A673 (cell line): ENCODE data around the gene COPS9. TPM values are rescaled to one million over a fixed set of nuclear protein-coding genes. Genes with fewer than 3 reads are reported as not detected.

Experiments
- BruUV-seq: library from RNA; stranded (reverse); fragments of 400-500 nt; replicated peaks from 2 replicates; lab custom pipeline; 2021; lab: Mats Ljungman, UMichigan
- CTCF ChIA-PET: fragments of 300-600 bp; sonication (Branson Sonifier 250); formaldehyde crosslinking; loops from one replicate; lab custom pipeline; 2022; ENCODE audit warnings: antibody characterized with exemption; lab: Charles Lee
- POLR2A ChIA-PET: fragments of 300-600 bp; sonication (Branson Sonifier 250); formaldehyde crosslinking; loops from one replicate; lab custom pipeline; 2022; ENCODE audit warnings: antibody characterized with exemption; ENCODE audit not compliant: low non-redundant PET; lab: Charles Lee
- DNase-seq: peaks from one replicate; pipeline ENCODE4 v3.0.0-alpha.2; 2015; ENCODE audit warnings: low spot score
- H3K27ac ChIP-seq: fragments of 200-600 bp; sonication (generic); 2 replicates; pipeline ENCODE4 v1.5.1; 2016; ENCODE audit warnings: mixed run types, low read depth, mild to moderate bottlenecking, mixed read lengths, antibody characterized with exemption, low read length; ENCODE audit not compliant: poor library complexity, severe bottlenecking
- H3K27me3 ChIP-seq: fragments of 200-600 bp; sonication (generic); replicated peaks from 2 replicates; pipeline ENCODE4 v1.6.1; 2017; ENCODE audit warnings: mixed run types, low read depth, mild to moderate bottlenecking, mixed read lengths, antibody characterized with exemption, low read length; ENCODE audit not compliant: insufficient read depth, poor library complexity
- H3K36me3 ChIP-seq: fragments of 200-600 bp; sonication (generic); 2 replicates; pipeline ENCODE4 v1.6.1; 2016; ENCODE audit warnings: mixed run types, mild to moderate bottlenecking, mixed read lengths, antibody characterized with exemption, low read length; ENCODE audit not compliant: insufficient read depth, poor library complexity, severe bottlenecking
- H3K4me1 ChIP-seq: fragments of 200-600 bp; sonication (generic); 2 replicates; pipeline ENCODE4 v1.6.1; 2017; ENCODE audit warnings: mixed run types, mild to moderate bottlenecking, mixed read lengths, antibody characterized with exemption, low read length; ENCODE audit not compliant: insufficient read depth, poor library complexity, severe bottlenecking
- H3K4me3 ChIP-seq: fragments of 200-600 bp; sonication (generic); 2 replicates; pipeline ENCODE4 v1.5.1; 2016; ENCODE audit warnings: low read depth, mixed run types, mild to moderate bottlenecking, mixed read lengths, low read length; ENCODE audit not compliant: poor library complexity, severe bottlenecking
- H3K9me3 ChIP-seq: fragments of 200-600 bp; sonication (generic); 2 replicates; pipeline ENCODE4 v1.6.1; 2016; ENCODE audit warnings: mixed run types, low read depth, mild to moderate bottlenecking, mixed read lengths, antibody characterized with exemption, low read length; ENCODE audit not compliant: poor library complexity, severe bottlenecking
- CTCF ChIP-seq: fragments of 300-800, 200-600 bp; sonication (generic); conservative IDR thresholded peaks from 2 replicates; pipeline ENCODE4 v1.5.1; 2017; ENCODE audit warnings: low read depth, mild to moderate bottlenecking, antibody characterized with exemption, low read length, moderate library complexity, mixed read lengths
- EZH2 ChIP-seq: fragments of 200-600 bp; sonication (generic); IDR thresholded peaks from 2 replicates; pipeline ENCODE4 v1.6.1; 2017; ENCODE audit warnings: borderline replicate concordance, low read depth, mild to moderate bottlenecking, mixed read lengths, antibody characterized with exemption, low read length; ENCODE audit not compliant: poor library complexity, severe bottlenecking
- intact Hi-C: fragments of 100-400 bp; cut with micrococcal nuclease; formaldehyde crosslinking; loops from one replicate; pipeline ENCODE4 v1.10.0; 2022; ENCODE audit not compliant: unreplicated experiment
- total RNA-seq: library from RNA; stranded (reverse); gene quantifications from 2 replicates; pipeline ENCODE4 v1.2.3, GENCODE V29; 2021

COPS9 gene
- total RNA-seq, 1 experiment from 2014 or later = 136 TPM

- BruUV-seq = no TSS peak
- Histone ChIP-seq H3K27me3 (peaks cover 18% of the 10 kb centered on the region), H3K36me3 (no peaks in the 10 kb centered on the region), H3K9me3 (no peaks in the 10 kb centered on the region), H3K27ac (no peak overlapping the region), H3K4me1 (no peaks in the 10 kb centered on the region), H3K4me3 (no peak overlapping the region)
- intact Hi-C loops = no loop called here
- CTCF ChIA-PET = no interaction called here
- POLR2A ChIA-PET = no interaction called here
- no peak for DNase-seq
- TF ChIP-seq CTCF = no peak
- TF ChIP-seq EZH2 = no peak
These were observed 30.1 kb upstream of the COPS9 start for GRCh38 chr2:240166191-240166590.

- Histone ChIP-seq H3K36me3 (no peaks in the 10 kb centered on the region), H3K4me1 (no peaks in the 10 kb centered on the region), H3K4me3 (no peak overlapping the region), H3K9me3 (no peaks in the 10 kb centered on the region), H3K27ac (no peak overlapping the region), H3K27me3 (peaks cover 16% of the 10 kb centered on the region)
- CTCF ChIA-PET = no interaction called here
- DNase-seq = no peak
- intact Hi-C loops = no loop called here
- POLR2A ChIA-PET = no interaction called here
- TF ChIP-seq CTCF (no peak), EZH2 (no peak)
- BruUV-seq = no TSS peak
These were observed 29.6 kb upstream of the COPS9 start for GRCh38 chr2:240165661-240166060.

- ChIA-PET CTCF (no interaction called here), POLR2A (no interaction called here)
- no peak for DNase-seq
- Histone ChIP-seq H3K4me3 (no peak overlapping the region), H3K27me3 (peaks cover 12% of the 10 kb centered on the region), H3K9me3 (no peaks in the 10 kb centered on the region), H3K36me3 (no peaks in the 10 kb centered on the region), H3K4me1 (no peaks in the 10 kb centered on the region), H3K27ac (no peak overlapping the region)
- TF ChIP-seq EZH2 = no peak
- no peak for TF ChIP-seq CTCF
- BruUV-seq = no TSS peak
- intact Hi-C loops = no loop called here
These were observed 28.9 kb upstream of the COPS9 start for GRCh38 chr2:240165034-240165433.
